Skeletal muscle cell (primary cell): ENCODE measurements around the gene FBP1.

Experiments used
- DNase-seq: peaks from one replicate; pipeline ENCODE4 v3.0.0-alpha.2; 2010; ENCODE audit warnings: low read depth
- H3K4me3 ChIP-seq: 2 replicates; pipeline ENCODE4 v1.5.1; 2011; ENCODE audit warnings: low read depth, mild to moderate bottlenecking, control low read depth, low read length, moderate library complexity

The FBP1 gene

GRCh38 chr9:94639061-94639998 is at the start of gene FBP1:
Gene FBP1 (minus strand): TSS chr9:94639518. CDS start chr9:94639310, 208 bp downstream.
- H3K4me3 ChIP-seq = peak within 1 kb of the TSS; percentile 29
- no peak for DNase-seq

DNA sequence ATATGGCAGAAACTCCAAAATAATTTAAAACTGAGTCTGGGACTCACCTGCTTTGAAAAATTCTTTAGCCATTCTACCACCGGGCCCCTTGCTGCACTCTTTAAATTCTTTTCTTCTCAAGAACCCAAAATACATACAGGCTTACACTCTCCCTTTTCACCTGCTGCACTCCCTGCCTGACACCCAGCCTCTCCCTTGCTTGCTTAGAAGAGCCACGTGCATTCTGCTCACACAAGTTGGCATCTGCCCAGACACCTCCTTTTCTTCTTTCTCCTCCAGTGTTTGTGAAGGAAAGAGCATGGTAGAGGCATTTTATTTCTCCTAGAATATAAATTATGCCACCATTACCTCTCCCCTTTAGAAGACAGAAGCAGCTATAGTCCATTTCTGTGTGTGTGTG is 48.1 kb upstream of the FBP1 start:
- H3K4me3 ChIP-seq = no peak overlapping the region
- no peak for DNase-seq

DNA sequence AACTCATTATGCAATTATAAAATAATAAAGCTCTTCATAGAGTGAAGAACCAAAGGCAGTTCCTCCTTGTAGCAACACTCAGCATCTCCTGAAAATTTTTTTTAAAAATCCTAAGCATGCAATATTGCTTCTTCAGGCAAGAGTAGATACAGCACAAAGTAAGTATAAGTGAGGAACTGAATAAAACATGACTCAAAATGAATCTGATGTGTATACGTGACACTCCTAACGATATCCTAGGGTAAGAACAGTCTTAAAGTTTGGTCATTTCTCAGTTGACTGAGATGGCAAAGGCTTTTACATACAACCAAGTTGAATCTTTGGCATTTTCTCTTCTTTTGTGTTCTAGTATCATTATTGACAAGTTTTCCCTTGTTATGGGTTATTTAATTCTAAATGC is 46.0 kb upstream of the FBP1 start:
- DNase-seq = no peak
- no peak overlapping the region for H3K4me3 ChIP-seq

DNA sequence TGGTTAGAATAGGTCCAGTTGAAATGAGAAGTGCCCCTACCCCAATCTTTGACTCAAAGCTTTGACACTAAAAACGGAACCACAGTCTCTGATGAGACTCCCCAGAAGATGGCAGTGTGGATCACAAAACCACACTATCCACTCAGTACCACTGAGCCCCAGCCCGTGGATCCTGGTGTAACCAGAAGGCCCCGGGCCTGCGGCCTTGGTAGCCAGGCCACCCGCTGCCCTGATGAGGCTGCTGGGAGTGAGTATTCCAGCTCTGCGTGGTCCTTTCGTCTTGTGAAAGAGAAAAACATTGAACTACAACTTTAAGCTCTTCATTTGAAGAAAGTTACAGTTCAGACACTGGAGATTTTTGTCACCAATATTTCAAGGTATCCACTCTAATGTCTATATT is 42.2 kb upstream of the FBP1 start:
- H3K4me3 ChIP-seq = no peak overlapping the region
- DNase-seq = no peak

GRCh38 chr9:94680621-94681020 is 41.3 kb upstream of the FBP1 start:
- no peak overlapping the region for H3K4me3 ChIP-seq
- no peak for DNase-seq

GRCh38 chr9:94680020-94680419 is 40.7 kb upstream of the FBP1 start:
- no peak for DNase-seq
- H3K4me3 ChIP-seq = no peak overlapping the region

DNA sequence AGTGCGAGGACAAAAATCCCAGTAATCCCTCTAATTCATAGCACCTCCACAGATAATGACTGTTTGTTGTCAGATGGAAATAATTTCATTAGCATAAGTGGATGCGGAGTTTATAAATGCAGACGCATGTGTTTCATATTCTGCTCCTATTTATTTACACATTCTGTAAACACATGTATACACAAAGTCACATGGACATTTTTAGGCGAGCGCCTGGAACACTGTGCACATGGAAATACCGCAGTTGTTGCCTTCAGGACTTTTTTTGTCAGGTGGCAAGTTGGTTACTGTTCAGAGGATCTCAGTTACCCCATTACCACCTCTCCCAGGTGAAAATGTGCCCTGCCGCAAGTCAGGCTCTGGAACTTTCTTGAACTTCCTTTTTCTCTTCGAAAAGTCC is 40.3 kb upstream of the FBP1 start:
- H3K4me3 ChIP-seq = no peak overlapping the region
- no peak for DNase-seq

DNA sequence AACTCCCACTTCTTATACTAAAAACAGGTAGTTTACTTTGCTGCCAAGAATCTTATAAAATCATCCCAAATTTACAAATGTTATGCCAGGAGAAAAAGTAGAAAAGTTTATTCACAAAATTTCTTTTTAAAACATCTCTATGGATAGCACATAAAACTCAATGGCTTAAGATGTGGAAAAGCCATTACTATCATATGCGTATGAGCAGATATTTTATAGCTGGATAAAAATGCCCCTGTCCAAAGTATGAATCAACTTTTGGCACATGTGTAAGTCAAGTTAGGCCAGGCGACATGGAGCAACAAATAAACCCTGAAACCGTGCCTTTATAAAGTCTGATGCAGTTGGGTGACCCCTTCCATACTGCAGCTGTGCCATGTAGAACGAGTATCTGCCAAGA is 38.6 kb upstream of the FBP1 start:
- no peak overlapping the region for H3K4me3 ChIP-seq
- DNase-seq = no peak

- DNase-seq = no peak
- H3K4me3 ChIP-seq = no peak overlapping the region
Observed at GRCh38 chr9:94676446-94677131, 37.3 kb upstream of the FBP1 start.

DNA sequence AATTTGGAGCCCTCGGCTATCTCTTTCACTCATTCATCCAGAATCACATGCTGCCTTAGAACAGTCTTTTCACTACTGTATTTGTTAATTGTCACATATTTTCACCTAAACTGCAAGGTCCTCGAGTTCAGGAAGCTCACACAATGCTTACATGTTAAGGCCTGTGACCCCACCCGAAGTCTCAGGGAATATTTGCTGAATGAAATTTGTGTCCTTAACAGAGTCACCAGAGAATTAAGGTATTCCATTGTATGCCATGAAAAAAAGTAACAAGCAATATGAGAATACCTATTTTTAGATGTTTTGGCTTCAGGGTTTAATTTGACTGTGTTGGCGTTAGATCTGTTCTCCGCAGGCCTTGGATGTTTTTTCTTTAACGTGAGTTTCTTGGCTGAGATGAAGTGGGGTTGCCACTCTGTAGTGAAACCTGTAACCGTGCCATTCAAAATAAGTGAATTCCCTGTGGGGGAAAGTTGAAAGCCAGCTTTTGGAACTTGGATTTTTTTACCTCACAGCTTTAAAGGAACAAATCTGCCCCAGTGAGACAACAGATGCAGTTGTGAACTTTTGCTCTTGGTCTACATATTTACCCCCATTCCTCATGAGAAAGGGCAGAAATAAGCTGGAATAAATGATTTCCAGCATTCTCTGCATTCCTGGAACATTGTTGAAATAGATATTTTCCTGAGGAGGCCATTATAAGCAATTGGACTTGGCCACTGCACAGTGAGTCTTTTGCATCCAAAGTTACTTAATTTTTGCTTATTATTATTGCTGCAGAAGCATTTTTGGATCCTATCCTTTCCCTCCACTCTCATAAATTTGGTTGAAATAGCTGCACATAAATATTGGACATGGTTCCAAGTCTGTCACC is 35.9 kb upstream of the FBP1 start:
- peak; percentile 54 for DNase-seq
- H3K4me3 ChIP-seq = no peak overlapping the region

- DNase-seq = no peak
- H3K4me3 ChIP-seq = no peak overlapping the region
Observed at GRCh38 chr9:94672811-94673487, 33.6 kb upstream of the FBP1 start.

- no peak for DNase-seq
- H3K4me3 ChIP-seq = no peak overlapping the region
Observed at GRCh38 chr9:94668928-94669729, 29.8 kb upstream of the FBP1 start.

GRCh38 chr9:94668418-94668927 is 29.2 kb upstream of the FBP1 start:
- DNase-seq = no peak
- H3K4me3 ChIP-seq = no peak overlapping the region

DNA sequence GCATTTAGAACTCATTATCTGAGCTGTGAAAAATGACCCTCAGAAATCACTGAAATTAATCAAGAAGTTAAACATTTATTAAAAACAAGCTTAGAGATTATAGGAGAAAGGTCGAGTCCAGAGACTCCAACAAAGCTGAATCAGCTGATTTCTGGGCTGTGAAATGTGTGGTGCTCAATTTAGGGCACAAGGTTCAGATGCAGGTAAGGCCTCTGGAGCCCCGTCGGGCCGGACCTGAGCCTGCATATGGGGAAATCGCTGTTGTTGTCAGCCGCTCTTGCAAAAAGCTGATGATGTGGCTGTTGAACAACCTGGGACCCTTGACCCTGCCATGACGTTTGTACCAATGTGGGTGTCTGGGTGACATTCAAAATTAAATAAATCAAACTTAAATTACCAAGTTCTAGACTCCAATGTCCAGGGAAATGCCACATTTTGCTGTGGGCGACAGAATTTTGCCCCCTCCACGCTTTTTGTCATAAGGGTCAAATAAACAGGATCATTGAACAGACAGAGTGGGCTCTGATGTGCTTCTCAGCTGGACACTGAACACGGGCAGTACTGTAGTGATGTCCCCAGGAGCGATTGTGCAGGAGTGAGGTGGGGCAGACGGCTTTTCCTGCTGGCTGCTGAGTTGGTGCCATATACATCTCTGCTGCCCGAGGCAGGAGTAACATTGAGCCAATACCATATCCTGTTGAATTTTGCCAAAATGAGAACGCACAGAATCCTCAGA is 27.2 kb upstream of the FBP1 start:
- DNase-seq = no peak
- H3K4me3 ChIP-seq = no peak overlapping the region

- no peak overlapping the region for H3K4me3 ChIP-seq
- DNase-seq = no peak
Observed at GRCh38 chr9:94665613-94666012, 26.3 kb upstream of the FBP1 start.

DNA sequence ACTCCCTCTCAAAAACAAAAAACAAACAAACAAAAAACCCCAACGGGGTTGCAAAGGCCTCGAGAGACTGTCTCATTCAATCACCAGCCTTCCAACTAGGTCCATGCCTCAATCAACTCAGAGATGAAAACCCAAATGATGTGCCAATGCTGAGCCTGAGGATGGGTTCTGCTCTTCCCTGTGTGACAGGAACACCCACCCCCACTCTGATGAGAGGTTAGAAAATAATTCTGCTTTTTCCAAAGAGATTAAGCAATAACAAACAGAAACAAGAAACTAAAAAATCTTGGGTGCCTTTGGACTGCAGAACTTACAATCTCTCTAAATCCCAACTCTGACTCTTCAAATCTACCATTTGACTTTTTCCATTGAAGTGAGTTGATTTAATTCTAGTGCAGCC is 25.5 kb upstream of the FBP1 start:
- DNase-seq = no peak
- no peak overlapping the region for H3K4me3 ChIP-seq

DNA sequence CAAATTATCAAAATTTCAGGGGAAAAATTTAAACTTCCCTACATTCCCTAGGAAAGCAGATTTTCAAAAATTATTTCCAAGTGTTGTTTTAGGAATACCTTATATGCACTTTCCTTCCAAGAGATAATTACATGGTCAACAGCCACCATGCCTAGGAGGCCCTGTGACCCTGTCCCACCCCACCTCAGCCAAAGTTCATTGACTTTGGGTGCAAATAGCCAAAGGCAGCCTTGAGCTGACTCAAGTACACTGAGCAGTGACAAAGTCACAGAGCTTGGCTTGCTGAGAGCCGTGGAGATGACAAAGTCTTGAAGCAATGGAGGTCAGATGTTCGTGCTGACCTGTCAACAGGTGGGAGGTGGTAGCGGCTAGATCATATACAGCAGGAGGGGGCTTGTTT is 24.3 kb upstream of the FBP1 start:
- no peak for DNase-seq
- H3K4me3 ChIP-seq = no peak overlapping the region

DNA sequence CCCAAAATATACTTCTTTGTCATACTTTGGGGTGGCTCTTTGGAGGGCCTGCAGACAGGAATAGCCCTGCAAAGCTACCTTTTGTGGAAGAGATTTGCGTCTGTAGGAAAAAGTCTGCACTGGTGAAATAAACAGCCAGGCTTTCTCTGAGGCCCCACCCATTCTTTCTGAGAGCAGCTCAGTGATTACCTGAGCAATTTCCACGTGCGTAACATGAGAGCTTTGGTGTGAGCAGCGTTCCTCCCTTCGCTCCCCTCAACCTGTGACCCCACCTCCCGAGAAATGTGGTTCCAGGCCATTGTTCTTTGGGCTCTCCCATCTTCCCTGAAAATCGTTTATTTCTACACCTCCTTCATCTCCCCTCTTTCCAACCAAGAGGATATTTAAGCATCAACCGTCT is 23.8 kb upstream of the FBP1 start:
- no peak for DNase-seq
- H3K4me3 ChIP-seq = no peak overlapping the region
